EH (cell line): Measurements from ENCODE around the gene AQP11.
"Not testable (repeated sequence)": the region's sequence is repeated elsewhere in the genome, so short reads cannot be mapped to it uniquely, and the experiment has no call there.

ENCODE experiments used
- DNase-seq: peaks from one replicate; pipeline ENCODE4 v3.0.0-alpha.2; 2015; ENCODE audit warnings: low read depth

The AQP11 gene, protein sequence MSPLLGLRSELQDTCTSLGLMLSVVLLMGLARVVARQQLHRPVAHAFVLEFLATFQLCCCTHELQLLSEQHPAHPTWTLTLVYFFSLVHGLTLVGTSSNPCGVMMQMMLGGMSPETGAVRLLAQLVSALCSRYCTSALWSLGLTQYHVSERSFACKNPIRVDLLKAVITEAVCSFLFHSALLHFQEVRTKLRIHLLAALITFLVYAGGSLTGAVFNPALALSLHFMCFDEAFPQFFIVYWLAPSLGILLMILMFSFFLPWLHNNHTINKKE

GRCh38 chr11:77589521-77590193 is at the start of gene AQP11:
Gene AQP11 (plus strand): TSS chr11:77589953. CDS start chr11:77589993, 40 bp downstream.
- DNase-seq, result peak; percentile 85

DNA sequence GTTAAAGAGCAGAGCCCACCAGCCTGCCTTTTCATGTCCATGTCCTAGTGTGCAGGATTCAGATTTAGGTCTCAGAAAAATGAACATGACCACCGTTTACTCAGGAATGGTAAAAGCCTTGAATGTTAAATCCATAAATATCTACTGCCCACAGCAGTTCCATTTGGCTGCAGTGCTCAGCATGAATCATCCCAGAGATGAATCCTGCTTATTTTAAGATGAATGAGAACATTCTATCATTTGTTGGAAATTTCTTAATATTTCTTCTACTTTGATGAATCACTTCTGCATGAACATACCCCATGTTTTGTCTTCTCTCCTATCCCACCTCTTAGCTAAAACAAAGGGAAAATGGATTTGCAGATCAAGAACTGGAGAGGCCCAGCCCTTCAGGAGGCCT is 47.5 kb upstream of the AQP11 start:
- DNase-seq, result peak; percentile 76

DNA sequence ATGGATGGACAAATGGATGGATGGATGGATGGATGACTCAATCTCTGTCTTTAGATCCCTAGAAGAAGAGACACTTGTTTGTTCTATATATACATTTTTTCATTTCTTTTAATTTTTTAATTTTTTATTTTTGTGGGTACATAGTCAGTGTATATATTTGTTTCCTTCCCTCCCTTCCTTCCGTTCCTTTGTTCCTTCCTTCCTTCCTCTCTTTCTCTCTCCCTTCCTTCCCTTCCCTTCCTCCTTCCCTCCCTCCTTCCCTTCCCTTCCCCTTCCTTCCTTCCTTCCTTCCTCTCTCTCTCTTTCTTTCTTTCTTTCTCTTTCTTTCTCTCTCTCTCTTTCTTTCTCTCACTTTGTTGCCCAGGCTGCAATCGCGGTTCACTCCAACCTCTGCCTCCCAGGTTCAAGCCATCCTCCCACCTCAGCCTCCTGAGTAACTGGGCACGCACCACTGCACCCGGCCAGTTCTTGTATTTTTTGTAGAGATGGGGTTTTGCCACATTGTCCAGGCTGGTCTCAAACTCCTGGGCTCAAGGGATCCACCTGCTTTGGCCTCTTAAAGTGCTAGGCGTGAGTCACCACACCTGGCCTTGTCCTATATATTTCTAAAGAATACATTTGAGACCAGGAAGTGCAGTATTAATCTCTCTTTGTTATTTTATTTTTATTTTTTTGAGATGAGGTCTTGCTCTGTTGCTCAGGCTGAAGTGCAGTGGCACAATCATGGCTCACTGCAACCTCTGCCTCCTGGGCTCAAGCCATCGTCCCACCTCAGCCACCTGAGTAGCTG is 42.5 kb upstream of the AQP11 start:
- DNase-seq, result no peak

- peak; percentile 76 for DNase-seq
Measured at GRCh38 chr11:77547863-77548551, 41.7 kb upstream of the AQP11 start.

DNA sequence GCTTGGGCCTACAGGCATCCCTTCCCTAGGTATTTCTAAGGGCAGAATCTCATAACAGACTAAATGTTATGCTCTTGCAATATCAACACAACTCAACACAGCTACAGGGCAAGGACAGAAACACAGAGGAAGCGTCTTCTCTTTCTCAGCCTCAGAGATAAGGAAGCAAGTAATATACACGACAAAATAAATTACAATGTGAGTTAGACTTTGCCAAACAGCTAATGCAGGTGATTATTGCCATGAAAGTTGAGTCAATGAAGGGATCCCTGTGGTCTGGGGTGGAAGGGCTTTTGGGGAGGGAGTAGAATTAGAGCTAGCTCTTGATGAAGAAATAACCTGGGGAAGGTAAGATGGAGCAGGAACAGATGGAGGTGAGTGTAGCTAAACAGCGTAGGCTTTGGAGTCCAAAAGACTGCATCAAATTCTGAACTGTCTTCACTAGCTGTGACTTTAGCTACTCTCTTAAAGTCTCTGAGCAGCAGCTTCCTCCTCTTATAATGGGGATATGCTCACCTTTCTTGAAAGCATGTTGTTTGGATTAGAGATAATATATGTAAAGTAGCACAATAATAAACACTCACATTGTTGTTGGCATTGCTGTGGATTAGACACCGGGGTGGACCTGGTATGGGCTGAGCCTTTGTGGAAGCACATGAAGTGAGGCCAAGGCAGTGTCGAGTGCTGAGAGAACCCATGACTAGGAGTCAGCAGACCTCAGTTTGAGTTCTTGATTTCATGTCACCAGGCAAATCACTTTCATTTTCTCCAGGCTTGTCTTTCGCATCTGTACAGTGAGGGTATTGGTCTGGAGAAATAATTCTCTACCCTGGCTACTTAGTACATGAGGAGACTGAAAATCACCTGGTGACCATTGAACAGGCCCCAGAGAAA is 41.0 kb upstream of the AQP11 start:
- no peak for DNase-seq

GRCh38 chr11:77551426-77551825 is 38.3 kb upstream of the AQP11 start:
- not testable (repeated sequence) for DNase-seq

- peak; percentile 33 for DNase-seq
Measured at GRCh38 chr11:77557553-77557952, 32.2 kb upstream of the AQP11 start.

DNA sequence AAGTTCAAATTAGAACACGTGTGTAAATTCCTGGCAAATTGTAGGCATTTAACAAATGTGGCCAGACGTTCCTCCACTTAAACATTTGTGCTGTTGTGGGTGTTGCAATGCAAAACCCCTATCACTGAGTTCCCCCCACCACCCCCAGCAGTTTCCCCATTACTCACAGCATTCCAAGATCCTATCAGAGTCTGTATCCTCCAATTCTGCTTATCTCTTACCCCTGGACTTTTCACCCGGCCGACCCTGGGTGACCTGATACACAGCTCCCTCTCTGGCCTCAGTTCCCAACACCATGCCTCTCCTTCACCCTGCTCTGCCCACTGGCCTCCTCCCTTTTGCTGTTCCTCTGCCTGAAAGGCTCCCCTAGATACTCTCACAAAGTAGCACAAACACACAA is 31.4 kb upstream of the AQP11 start:
- DNase-seq, result peak; percentile 65

DNA sequence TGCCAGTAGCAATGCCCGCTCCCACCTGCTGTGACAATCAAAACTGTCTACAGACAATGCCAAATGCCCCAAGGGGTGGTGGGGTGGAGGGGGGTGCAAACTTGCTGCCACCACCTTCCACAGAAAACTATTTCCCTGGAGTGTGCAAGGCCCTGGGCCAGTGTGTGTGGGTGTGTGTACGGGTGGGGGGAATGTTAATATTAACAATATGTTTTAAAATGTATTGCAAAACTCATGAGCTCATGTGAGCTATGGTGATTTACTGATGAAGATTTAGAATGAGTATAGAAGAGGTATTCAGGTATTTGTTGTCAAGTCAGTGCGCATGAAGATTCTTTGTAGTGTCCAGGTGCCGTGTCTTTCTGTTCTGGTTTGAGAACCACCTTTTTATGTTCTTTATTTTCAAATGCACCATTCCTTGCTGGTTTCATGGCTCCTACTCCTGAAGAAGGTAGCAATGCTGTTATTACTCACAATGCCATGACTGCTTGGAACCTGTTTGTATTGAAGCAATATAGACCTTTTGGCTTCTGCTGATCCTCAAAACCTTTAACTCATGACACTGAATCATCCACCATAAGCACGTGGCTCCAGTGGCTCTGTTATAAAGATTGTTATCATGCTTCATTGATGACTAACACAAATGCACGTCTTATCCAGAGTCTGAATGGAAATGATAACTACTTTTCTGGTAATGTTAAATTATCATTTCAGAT is 29.9 kb upstream of the AQP11 start:
- DNase-seq, result peak; percentile 89

DNA sequence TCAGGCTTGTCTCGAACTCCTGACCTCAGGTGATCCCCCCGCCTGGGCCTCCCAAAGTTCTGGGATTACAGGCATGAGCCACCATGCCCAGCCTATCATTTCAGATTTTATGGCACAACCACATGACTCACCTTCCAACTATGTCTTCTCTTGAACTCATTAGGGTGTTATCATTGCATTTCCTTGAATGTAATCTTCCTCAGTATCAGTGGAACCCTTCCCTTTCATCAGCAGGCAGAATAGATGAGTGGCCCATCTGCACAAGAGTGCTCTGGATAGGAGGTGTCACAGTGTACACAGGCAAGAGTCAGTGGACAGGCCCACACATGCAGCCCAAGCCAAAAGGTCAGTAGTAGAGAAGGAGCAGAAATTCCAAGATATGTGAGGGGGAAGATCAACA is 29.1 kb upstream of the AQP11 start:
- peak; percentile 86 for DNase-seq

- DNase-seq, result no peak
Measured at GRCh38 chr11:77561257-77561656, 28.5 kb upstream of the AQP11 start.

DNA sequence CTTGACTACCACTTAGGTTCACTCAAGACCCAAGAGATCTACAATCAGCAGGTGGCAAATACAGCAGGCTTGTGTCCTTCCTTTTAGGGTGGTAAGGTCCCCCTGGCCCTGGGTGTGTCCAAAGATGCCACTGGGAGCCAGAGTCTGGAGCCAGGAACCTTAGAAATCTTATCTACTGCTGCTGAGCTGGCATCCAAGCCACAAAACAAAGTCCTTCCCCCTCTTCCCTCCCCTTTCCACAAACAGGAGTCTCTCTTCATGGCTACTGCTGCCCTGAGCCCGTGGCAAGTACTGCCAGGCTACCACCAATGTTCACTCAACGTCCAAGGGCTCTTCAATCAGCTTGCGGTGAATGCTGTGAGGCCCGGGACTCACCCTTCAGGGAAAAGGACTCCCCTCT is 21.4 kb upstream of the AQP11 start:
- no peak for DNase-seq

DNA sequence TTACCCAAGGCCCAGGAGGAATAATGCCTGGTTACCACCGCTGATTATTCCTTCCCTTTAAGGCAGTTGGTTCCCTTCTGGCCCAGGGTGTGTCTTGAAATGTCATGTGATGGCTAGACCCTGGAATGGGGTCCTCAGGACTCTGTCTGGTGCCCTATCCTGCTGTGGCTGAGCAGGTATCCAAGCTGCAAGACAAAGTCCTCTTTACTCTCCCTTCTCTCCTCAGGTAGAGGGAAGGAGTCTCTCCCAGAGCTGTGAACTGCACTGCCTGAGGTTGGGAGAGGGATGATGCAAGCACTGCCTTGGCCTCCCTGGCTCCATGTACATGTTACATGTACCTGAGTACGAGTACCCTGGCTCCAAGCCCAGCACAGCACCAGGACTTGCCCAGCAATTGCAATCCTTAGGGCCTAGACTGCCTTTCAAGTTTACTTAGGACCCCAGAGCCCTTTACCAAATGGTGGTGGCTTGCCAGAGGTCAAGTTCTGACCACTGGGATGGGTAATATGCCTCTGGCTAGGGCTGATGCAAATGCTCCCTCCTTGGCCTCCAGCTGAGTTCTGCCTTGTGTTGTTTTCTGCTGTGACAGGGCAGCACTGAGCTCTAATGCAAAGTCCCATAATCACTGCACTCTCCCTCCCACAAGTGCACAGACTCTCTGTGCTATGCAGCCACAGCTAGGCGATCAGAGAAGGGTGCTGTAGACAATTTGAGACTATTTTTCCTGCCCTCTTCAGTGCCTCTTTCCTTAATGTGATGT is 20.7 kb upstream of the AQP11 start:
- no peak for DNase-seq

DNA sequence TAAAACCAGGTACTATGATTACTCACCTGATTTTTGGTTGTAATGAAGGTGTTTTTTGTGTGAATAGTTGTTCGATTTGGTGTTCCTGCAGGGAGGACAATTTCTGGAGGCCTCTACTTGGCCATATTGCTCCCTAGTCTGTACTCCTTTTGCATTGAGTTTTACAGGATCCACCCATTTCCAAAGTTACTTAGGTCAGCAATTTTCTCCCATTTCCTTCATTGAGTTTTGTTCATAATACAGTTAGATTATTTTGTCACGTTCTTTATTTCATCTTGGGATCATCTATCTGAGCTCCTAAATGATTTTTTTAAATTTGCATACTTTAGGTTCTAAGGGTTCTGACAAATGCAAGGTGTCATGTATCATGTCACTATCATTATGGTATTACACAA is 20.1 kb upstream of the AQP11 start:
- DNase-seq, result no peak

- peak; percentile 28 for DNase-seq
Measured at GRCh38 chr11:77570896-77571295, 18.9 kb upstream of the AQP11 start.

DNA sequence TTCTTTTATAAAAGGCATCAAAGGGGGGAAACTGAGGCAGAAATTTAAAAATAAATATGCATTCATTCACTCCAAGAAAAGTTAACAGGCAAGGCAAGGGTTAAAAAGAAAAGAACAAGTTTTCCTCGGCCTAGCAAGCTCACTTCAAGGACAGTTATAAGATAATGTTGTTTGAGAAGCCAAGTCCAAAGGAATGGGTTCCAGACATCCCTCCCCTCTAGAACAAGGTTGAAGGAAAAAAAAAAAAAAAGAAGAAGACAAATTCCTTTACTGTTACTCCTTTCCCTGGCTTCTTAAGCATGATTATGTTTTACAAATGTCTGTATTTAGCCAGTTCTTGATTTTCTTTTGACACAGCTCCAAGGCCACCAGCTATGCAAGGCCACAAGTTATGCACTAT is 14.3 kb upstream of the AQP11 start:
- DNase-seq, result peak; percentile 38

GRCh38 chr11:77580712-77581337 is 8.9 kb upstream of the AQP11 start:
- peak; percentile 13 for DNase-seq

- DNase-seq, result no peak
Measured at GRCh38 chr11:77589181-77589520, 602 bp upstream of the AQP11 start.

DNA sequence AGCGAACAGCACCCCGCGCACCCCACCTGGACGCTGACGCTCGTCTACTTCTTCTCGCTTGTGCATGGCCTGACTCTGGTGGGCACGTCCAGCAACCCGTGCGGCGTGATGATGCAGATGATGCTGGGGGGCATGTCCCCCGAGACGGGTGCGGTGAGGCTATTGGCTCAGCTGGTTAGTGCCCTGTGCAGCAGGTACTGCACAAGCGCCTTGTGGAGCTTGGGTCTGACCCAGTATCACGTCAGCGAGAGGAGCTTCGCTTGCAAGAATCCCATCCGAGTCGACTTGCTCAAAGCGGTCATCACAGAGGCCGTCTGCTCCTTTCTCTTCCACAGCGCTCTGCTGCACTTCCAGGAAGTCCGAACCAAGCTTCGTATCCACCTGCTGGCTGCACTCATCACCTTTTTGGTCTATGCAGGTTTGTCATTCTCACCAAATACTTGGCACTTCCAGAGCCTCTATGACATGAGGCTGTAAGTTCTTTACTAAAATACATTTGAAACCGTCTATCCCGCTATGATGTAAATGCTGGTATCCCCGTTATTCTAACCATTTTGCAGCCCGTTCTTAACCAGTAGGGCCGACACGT is 535 bp downstream of the AQP11 start:
- DNase-seq, result peak; percentile 32
